Caco-2 (cell line): ENCODE results near the gene RAB36. TPM values are rescaled to one million over a fixed set of nuclear protein-coding genes. Genes with fewer than 3 reads are reported as not detected.

Experiments
- BruUV-seq: library from RNA; stranded (reverse); fragments of 400-500 nt; replicated peaks from 2 replicates; lab custom pipeline; 2021; lab: Mats Ljungman, UMichigan
- CTCF ChIA-PET: fragments of 300-600 bp; sonication (Branson Sonifier 250); formaldehyde crosslinking; loops from one replicate; lab custom pipeline; 2022; ENCODE audit warnings: antibody characterized with exemption; lab: Charles Lee
- POLR2A ChIA-PET: fragments of 300-600 bp; sonication (Branson Sonifier 250); formaldehyde crosslinking; loops from one replicate; lab custom pipeline; 2022; ENCODE audit warnings: antibody characterized with exemption; lab: Charles Lee
- DNase-seq, 2 experiments: peaks; one replicate each; pipeline versions ENCODE4 v3.0.0 to v3.0.0-alpha.2; 2020 to 2022
- H3K27me3 ChIP-seq: replicated peaks from 2 replicates; pipeline ENCODE4 v1.6.0; 2011; ENCODE audit warnings: low read length; ENCODE audit not compliant: control insufficient read depth, insufficient read depth
- H3K36me3 ChIP-seq: 2 replicates; pipeline ENCODE4 v1.5.1; 2011; ENCODE audit warnings: low read length; ENCODE audit not compliant: control insufficient read depth, insufficient read depth
- H3K4me1 ChIP-seq: fragments of 250-450 bp; sonication (Bioruptor Pico); 2 replicates; pipeline ENCODE4 v1.5.1; 2020; ENCODE audit warnings: mild to moderate bottlenecking
- H3K4me3 ChIP-seq: 2 replicates; pipeline ENCODE4 v1.5.1; 2011; ENCODE audit warnings: low read depth, mild to moderate bottlenecking, control low read depth, low read length
- H3K9me3 ChIP-seq: fragments of 250-450 bp; sonication (Bioruptor Pico); 2 replicates; pipeline ENCODE4 v1.5.1; 2020; ENCODE audit warnings: mild to moderate bottlenecking, moderate library complexity
- H3K27ac Mint-ChIP-seq: one replicate; pipeline ENCODE4 v1.8.0; 2022; ENCODE audit warnings: mixed read lengths; ENCODE audit not compliant: unreplicated experiment
- H3K27me3 Mint-ChIP-seq: one replicate; pipeline ENCODE4 v1.8.0; 2022; ENCODE audit warnings: mixed read lengths; ENCODE audit not compliant: insufficient read depth, unreplicated experiment
- H3K36me3 Mint-ChIP-seq: one replicate; pipeline ENCODE4 v1.8.0; 2022; ENCODE audit warnings: mild to moderate bottlenecking, mixed read lengths; ENCODE audit not compliant: insufficient read depth, unreplicated experiment
- H3K4me1 Mint-ChIP-seq: one replicate; pipeline ENCODE4 v1.8.0; 2022; ENCODE audit warnings: low read depth, mixed read lengths; ENCODE audit not compliant: unreplicated experiment
- H3K4me3 Mint-ChIP-seq: one replicate; pipeline ENCODE4 v1.8.0; 2022; ENCODE audit warnings: mild to moderate bottlenecking, moderate library complexity, mixed read lengths; ENCODE audit not compliant: unreplicated experiment
- H3K9me3 Mint-ChIP-seq: one replicate; pipeline ENCODE4 v1.8.0; 2022; ENCODE audit warnings: mixed read lengths; ENCODE audit not compliant: unreplicated experiment
- intact Hi-C: fragments of 100-400 bp; cut with micrococcal nuclease; formaldehyde crosslinking; loops from one replicate; pipeline ENCODE4 v1.10.0; 2022; ENCODE audit not compliant: unreplicated experiment
- total RNA-seq: library from RNA; stranded (reverse); gene quantifications from 2 replicates; pipeline ENCODE4 v1.2.3, GENCODE V29; 2022
- TF ChIP-seq, protein P1 (sequence below), 2 experiments: fragments of 200-600 bp in 1 of 2; IDR thresholded peaks; 1 replicate in 1 of 2; 2 replicates in 1 of 2; pipeline versions ENCODE4 v1.5.1 to v1.8.0; 2011 to 2022; ENCODE audit warnings: antibody characterized with exemption in 1 of 2, control low read depth in 1 of 2, inconsistent platforms in 1 of 2, low read depth in 1 of 2, low read length in 1 of 2, mild to moderate bottlenecking in 1 of 2, moderate library complexity in 1 of 2; ENCODE audit not compliant: insufficient read depth in 1 of 2, severe bottlenecking in 1 of 2, unreplicated experiment in 1 of 2

RAB36 gene
- total RNA-seq, 1 experiment from 2014 or later: 0.52 TPM

DNA sequence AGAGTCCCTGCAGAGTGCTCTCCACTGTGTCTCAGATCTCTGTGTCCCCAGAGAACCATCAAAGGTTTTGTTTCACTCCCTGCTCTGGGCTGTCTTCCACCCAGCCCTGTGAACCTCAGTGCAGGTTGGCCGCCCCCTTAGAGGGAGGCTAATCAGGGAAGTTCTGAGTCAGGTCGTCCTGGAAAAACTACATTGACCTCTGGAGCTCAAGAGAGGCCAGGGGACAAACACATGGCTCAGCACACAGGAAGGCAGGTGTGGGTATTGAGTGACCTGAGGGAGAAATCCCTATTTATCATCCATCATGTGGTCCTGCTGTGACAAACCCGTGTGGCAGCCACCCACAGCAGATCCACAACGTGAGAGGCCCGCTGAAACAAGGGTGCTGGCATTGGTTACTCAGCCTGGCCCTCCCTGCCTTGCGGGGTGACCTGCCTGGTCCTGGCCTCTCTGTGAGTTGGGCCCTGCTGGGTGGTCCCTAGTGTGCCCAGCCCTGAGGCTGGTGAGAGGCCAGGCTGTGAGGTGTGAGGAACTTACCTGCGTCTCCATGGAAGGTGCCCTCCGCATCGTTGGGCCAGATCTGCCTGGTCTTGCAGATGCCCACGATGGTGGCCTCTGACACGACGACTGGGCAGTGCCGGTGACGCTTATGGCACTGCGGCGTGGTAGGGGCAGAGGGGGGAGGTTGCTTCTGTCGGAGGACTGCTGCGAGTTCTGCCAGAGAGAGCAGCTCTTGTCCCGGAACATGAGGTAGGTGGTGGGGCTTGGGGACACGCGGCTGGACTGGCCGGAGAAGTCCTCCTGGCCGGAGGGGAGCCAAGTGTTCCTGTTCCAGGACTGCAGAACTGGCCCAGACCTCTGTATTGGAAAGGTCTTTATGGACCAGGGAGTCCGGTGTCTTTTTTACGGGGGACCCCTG lies 34.4 kb downstream of the RAB36 start:
- BruUV-seq: TSS peak; percentile 55
- H3K9me3 ChIP-seq: peaks cover 14% of the 10 kb centered on the region
- peak overlapping the region; percentile 96 for H3K4me3 ChIP-seq
- CTCF ChIA-PET: interaction anchor here (1.1 to 5.8 kb wide), 3 partner anchors 65 to 102 kb away, joined by 3 to 57 read pairs (median 5); no protein-coding TSS in a partner anchor
- Mint-ChIP-seq H3K4me3 (peak overlapping the region; percentile 77), H3K27me3 (no peaks in the 10 kb centered on the region), H3K9me3 (peaks cover 17% of the 10 kb centered on the region), H3K4me1 (peaks cover 22% of the 10 kb centered on the region), H3K27ac (peak overlapping the region; percentile 63), H3K36me3 (peaks cover 15% of the 10 kb centered on the region)
- POLR2A ChIA-PET: interaction anchor here (0.6 to 1.4 kb wide), 2 partner anchors 63 to 81 kb away, joined by 3 to 4 read pairs; no protein-coding TSS in a partner anchor
- intact Hi-C loops: loop anchor here (5.0 kb wide), 1 partner anchor 208 kb away; no protein-coding TSS in a partner anchor
- DNase-seq: peak in 1 of 2 experiments; percentile 26
- H3K36me3 ChIP-seq: 0 out of 2 replicates have a peak, but pooled peaks cover under 1% of the 10 kb centered on the region
- H3K27me3 ChIP-seq: no peaks in the 10 kb centered on the region
- TF ChIP-seq, protein P1, sequence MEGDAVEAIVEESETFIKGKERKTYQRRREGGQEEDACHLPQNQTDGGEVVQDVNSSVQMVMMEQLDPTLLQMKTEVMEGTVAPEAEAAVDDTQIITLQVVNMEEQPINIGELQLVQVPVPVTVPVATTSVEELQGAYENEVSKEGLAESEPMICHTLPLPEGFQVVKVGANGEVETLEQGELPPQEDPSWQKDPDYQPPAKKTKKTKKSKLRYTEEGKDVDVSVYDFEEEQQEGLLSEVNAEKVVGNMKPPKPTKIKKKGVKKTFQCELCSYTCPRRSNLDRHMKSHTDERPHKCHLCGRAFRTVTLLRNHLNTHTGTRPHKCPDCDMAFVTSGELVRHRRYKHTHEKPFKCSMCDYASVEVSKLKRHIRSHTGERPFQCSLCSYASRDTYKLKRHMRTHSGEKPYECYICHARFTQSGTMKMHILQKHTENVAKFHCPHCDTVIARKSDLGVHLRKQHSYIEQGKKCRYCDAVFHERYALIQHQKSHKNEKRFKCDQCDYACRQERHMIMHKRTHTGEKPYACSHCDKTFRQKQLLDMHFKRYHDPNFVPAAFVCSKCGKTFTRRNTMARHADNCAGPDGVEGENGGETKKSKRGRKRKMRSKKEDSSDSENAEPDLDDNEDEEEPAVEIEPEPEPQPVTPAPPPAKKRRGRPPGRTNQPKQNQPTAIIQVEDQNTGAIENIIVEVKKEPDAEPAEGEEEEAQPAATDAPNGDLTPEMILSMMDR (IDR thresholded peaks at IDR 0.05; ENCODE audit: insufficient read depth in 1 of 2, low read depth in 1 of 2, low read length in 1 of 2, severe bottlenecking in 1 of 2, unreplicated experiment in 1 of 2): no peak
- H3K4me1 ChIP-seq: peaks cover 43% of the 10 kb centered on the region

DNA sequence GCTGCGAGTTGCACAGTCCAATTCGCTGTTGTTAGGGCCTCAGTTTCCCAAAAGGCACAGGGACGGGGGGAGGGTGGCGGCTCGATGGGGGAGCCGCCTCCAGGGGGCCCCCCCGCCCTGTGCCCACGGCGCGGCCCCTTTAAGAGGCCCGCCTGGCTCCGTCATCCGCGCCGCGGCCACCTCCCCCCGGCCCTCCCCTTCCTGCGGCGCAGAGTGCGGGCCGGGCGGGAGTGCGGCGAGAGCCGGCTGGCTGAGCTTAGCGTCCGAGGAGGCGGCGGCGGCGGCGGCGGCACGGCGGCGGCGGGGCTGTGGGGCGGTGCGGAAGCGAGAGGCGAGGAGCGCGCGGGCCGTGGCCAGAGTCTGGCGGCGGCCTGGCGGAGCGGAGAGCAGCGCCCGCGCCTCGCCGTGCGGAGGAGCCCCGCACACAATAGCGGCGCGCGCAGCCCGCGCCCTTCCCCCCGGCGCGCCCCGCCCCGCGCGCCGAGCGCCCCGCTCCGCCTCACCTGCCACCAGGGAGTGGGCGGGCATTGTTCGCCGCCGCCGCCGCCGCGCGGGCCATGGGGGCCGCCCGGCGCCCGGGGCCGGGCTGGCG lies 35.1 kb downstream of the RAB36 start, which contains the start of gene BCR:
Gene BCR (plus strand): TSS at position 209 of the 592 bp plus-strand sequence. CDS start 452 bp downstream, outside the sequence.
- peaks cover 15% of the 10 kb centered on the region for H3K36me3 Mint-ChIP-seq
- Histone ChIP-seq H3K9me3 (peaks cover 12% of the 10 kb centered on the region), H3K27me3 (no peaks in the 10 kb centered on the region), H3K4me3 (peak within 1 kb of the TSS; percentile 96), H3K36me3 (0 out of 2 replicates have a peak, but pooled peaks cover 2% of the 10 kb centered on the region), H3K4me1 (peaks cover 43% of the 10 kb centered on the region)
- peaks cover 17% of the 10 kb centered on the region for H3K9me3 Mint-ChIP-seq
- no TSS peak for BruUV-seq
- DNase-seq: peak; percentile 55 to 74
- H3K27ac Mint-ChIP-seq: peak within 1 kb of the TSS; percentile 63
- H3K27me3 Mint-ChIP-seq: no peaks in the 10 kb centered on the region
- H3K4me3 Mint-ChIP-seq: peak within 1 kb of the TSS; percentile 77
- TF ChIP-seq, protein P1 (IDR thresholded peaks at IDR 0.05; ENCODE audit: insufficient read depth in 1 of 2, low read depth in 1 of 2, low read length in 1 of 2, severe bottlenecking in 1 of 2, unreplicated experiment in 1 of 2): no peak
- H3K4me1 Mint-ChIP-seq: peaks cover 22% of the 10 kb centered on the region
- POLR2A ChIA-PET: interaction anchor here (0.6 to 1.4 kb wide), 2 partner anchors 63 to 80 kb away, joined by 3 to 4 read pairs; no protein-coding TSS in a partner anchor
- CTCF ChIA-PET: interaction anchor here (0.6 to 5.8 kb wide), 6 partner anchors 32 to 205 kb away, joined by 3 to 57 read pairs (median 4); no protein-coding TSS in a partner anchor
- intact Hi-C loops: no loop called here
